Measurements from ENCODE around the gene SBF2. TPM values are rescaled to one million over a fixed set of nuclear protein-coding genes. Genes with fewer than 3 reads are reported as not detected.

The SBF2 gene
- total and polyA plus RNA-seq, 5 donors from 2014 or later: 1.1 to 5.5 (median 2.1) TPM

DNA sequence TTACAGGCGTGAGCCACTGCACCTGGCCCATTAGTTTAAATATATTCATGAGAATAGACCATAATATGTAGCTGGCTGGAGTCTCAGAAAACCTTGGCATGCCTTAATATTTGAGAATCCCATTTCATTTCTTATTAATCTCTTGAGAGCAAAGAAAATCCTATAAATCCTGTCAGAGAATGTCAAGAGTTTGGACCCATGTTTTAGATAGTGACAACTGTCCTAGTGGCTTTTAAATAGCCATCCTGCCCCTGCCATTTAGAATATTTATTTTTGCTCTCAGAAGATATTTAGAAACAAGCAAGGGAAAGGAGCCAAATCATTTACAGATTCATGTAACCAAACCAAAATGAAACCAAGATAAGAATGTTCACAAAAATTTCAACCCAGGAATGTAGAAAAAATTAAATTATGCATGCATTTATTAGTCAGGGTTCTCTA, 522.9 kb downstream of the SBF2 start:
- no peaks in the 10 kb centered on the region for H3K36me3 ChIP-seq (ENCODE audit: control insufficient read depth, insufficient read depth, low read length)
- no peak overlapping the region for H3K27ac ChIP-seq (ENCODE audit: insufficient read depth, low read length, poor library complexity, severe bottlenecking)
- peaks cover 11% of the 10 kb centered on the region for H3K36me3 Mint-ChIP-seq
- DNase-seq (no peak), ATAC-seq (ENCODE audit: low read depth in 2 of 2) (no peak)
- H3K27me3 Mint-ChIP-seq: no peaks in the 10 kb centered on the region
- no peaks in the 10 kb centered on the region for H3K27me3 ChIP-seq (ENCODE audit: control insufficient read depth, insufficient read depth, low read length)
- H3K4me1 Mint-ChIP-seq: peaks cover 0 to 6% (median 3%) of the 10 kb centered on the region in 4 donors
- H3K4me3 ChIP-seq (ENCODE audit: low read depth, low read length): no peak overlapping the region
- no peaks in the 10 kb centered on the region for H3K9me3 Mint-ChIP-seq
- peak overlapping the region in 1 of 4 donors; percentile 29 for H3K4me3 Mint-ChIP-seq
- H3K9me3 ChIP-seq (ENCODE audit: control insufficient read depth in 2 of 2, low read length in 2 of 2): no peaks in the 10 kb centered on the region
- H3K4me1 ChIP-seq (ENCODE audit: control insufficient read depth, insufficient read depth, low read length, poor library complexity, severe bottlenecking): no peaks in the 10 kb centered on the region
- H3K27ac Mint-ChIP-seq: no peak overlapping the region

DNA sequence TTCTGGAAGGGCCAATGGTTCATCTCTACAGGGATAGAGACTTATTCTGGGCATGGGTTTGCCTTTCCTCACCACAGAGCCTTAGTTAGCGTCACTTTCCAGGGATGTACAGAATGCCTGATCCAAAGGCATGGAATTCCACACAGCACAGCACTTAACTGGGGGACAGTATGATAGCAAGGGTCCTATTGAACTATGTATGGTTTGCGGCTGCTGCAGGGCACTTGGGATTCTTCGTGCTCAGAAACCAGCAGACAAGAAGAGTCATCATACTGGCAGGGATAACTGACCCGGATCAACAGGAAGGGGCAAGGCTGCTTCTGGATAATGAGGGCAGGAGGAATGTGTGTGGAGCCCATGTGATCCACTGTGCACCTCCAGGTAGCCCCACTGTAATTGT, 524.4 kb downstream of the SBF2 start:
- no peaks in the 10 kb centered on the region for H3K27me3 ChIP-seq (ENCODE audit: control insufficient read depth, insufficient read depth, low read length)
- no peak overlapping the region for H3K27ac ChIP-seq (ENCODE audit: insufficient read depth, low read length, poor library complexity, severe bottlenecking)
- no peak for DNase-seq
- H3K36me3 ChIP-seq (ENCODE audit: control insufficient read depth, insufficient read depth, low read length): no peaks in the 10 kb centered on the region
- H3K4me1 ChIP-seq (ENCODE audit: control insufficient read depth, insufficient read depth, low read length, poor library complexity, severe bottlenecking): no peaks in the 10 kb centered on the region
- peaks cover 0 to 5% (median 1%) of the 10 kb centered on the region in 4 donors for H3K4me1 Mint-ChIP-seq
- H3K9me3 ChIP-seq (ENCODE audit: control insufficient read depth in 2 of 2, low read length in 2 of 2): no peaks in the 10 kb centered on the region
- no peaks in the 10 kb centered on the region for H3K27me3 Mint-ChIP-seq
- H3K9me3 Mint-ChIP-seq: no peaks in the 10 kb centered on the region
- H3K36me3 Mint-ChIP-seq: peaks cover 11% of the 10 kb centered on the region
- no peak overlapping the region for H3K4me3 Mint-ChIP-seq
- H3K27ac Mint-ChIP-seq: no peak overlapping the region
- ATAC-seq (ENCODE audit: low read depth in 2 of 2): no peak
- H3K4me3 ChIP-seq (ENCODE audit: low read depth, low read length): no peak overlapping the region

DNA sequence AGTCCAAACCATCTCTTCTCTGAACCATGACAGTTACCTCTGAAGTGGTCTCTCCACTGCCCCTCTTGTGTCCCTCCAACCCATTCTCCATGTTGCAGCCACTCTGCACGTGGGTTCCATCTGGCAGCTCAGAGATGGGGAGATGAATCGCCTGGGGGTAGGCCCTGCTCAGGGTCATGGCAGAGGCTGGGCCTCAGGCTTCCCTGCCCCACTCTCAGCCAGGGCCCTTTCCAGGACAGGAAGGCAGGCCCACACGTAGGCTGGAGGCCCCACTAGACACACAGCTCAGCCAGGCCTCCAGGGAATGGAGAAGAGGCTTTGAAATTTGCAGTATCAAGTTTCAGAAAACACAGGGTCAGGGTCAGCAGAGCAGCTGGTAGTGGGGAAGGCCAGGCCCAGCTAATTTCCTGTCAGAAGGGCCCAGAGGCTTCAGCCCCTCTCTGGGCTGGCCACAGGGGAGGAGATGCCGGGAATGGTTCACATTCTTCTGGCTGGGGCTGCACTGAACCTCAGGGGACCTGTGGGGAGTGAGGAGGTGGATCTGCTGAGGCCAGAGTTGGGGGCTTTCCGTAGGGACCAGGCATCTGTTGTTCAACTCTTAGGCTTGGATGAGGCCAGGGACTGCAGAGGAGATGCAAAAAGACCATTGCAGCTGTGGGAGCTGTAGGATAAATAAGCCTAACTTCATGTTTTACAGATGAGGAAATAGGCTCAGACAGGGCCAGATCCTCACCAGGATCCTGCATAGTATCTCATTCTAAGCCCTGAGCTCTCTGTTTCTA, 528.5 kb downstream of the SBF2 start:
- Mint-ChIP-seq H3K4me3 (peak overlapping the region in 1 of 4 donors; percentile 23), H3K4me1 (peaks cover 0 to 6% (median 2%) of the 10 kb centered on the region in 4 donors), H3K36me3 (peaks cover 3% of the 10 kb centered on the region), H3K27ac (peak overlapping the region in 2 of 3 donors; percentile 37 to 44), H3K9me3 (peaks cover 0 to 2% (median 0%) of the 10 kb centered on the region in 7 donors), H3K27me3 (no peaks in the 10 kb centered on the region)
- no peaks in the 10 kb centered on the region for H3K36me3 ChIP-seq (ENCODE audit: control insufficient read depth, insufficient read depth, low read length)
- H3K4me3 ChIP-seq (ENCODE audit: low read depth, low read length): no peak overlapping the region
- H3K9me3 ChIP-seq (ENCODE audit: control insufficient read depth in 2 of 2, low read length in 2 of 2): no peaks in the 10 kb centered on the region
- ATAC-seq (ENCODE audit: low read depth in 2 of 2) (peak in 1 of 2 donors; percentile 22), DNase-seq (no peak)
- no peaks in the 10 kb centered on the region for H3K4me1 ChIP-seq (ENCODE audit: control insufficient read depth, insufficient read depth, low read length, poor library complexity, severe bottlenecking)
- no peak overlapping the region for H3K27ac ChIP-seq (ENCODE audit: insufficient read depth, low read length, poor library complexity, severe bottlenecking)
- H3K27me3 ChIP-seq (ENCODE audit: control insufficient read depth, insufficient read depth, low read length): no peaks in the 10 kb centered on the region

DNA sequence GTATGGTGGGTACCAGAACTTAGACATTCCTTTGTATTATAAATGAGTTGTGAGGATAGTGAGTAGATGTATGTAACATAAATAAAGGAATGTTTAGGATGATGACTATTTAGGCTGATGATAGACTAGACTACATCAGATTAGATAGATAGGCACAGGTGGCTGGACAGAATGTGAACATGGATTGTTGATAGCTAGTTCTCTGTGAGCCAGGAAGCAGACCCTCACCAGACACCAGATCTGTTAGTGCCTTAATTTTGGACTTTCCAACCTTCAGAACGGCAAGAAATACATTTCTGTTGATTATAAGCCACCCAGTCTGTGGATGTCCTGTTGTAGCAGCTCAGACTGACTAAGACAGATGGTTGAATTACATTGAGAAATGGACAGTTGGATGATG, 530.7 kb downstream of the SBF2 start:
- no peak for ATAC-seq (ENCODE audit: low read depth in 2 of 2)
- Histone ChIP-seq H3K4me3 (ENCODE audit: low read depth, low read length) (no peak overlapping the region), H3K4me1 (ENCODE audit: control insufficient read depth, insufficient read depth, low read length, poor library complexity, severe bottlenecking) (peaks cover 11% of the 10 kb centered on the region), H3K9me3 (ENCODE audit: control insufficient read depth in 2 of 2, low read length in 2 of 2) (no peaks in the 10 kb centered on the region), H3K27ac (ENCODE audit: insufficient read depth, low read length, poor library complexity, severe bottlenecking) (no peak overlapping the region), H3K36me3 (ENCODE audit: control insufficient read depth, insufficient read depth, low read length) (no peaks in the 10 kb centered on the region), H3K27me3 (ENCODE audit: control insufficient read depth, insufficient read depth, low read length) (no peaks in the 10 kb centered on the region)
- Mint-ChIP-seq H3K9me3 (peaks cover 0 to 2% (median 0%) of the 10 kb centered on the region in 7 donors), H3K36me3 (peaks cover 3% of the 10 kb centered on the region), H3K4me3 (no peak overlapping the region), H3K27me3 (no peaks in the 10 kb centered on the region), H3K4me1 (peaks cover 4 to 17% (median 16%) of the 10 kb centered on the region in 4 donors), H3K27ac (no peak overlapping the region)
- DNase-seq: no peak

DNA sequence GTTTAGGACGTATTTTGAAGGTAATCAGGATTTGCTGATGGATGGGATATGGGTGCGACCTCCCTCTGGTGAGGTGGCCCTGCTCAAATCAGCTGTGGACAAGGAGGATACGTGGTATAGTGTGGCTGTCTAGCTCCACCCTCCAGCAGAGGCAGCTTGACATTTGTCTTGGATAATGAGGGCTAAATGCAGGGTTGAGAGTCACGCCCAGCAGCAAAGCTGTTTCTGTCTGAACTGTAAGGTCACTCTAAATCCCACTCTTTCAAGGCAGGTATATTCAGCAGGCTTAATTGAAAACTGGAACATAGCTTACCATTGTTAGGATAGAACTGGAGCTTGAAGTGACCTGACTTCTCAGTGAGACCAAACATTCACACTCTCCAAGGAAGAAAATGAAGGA, 531.5 kb downstream of the SBF2 start:
- Histone ChIP-seq H3K4me1 (ENCODE audit: control insufficient read depth, insufficient read depth, low read length, poor library complexity, severe bottlenecking) (peaks cover 15% of the 10 kb centered on the region), H3K36me3 (ENCODE audit: control insufficient read depth, insufficient read depth, low read length) (no peaks in the 10 kb centered on the region), H3K4me3 (ENCODE audit: low read depth, low read length) (no peak overlapping the region), H3K27ac (ENCODE audit: insufficient read depth, low read length, poor library complexity, severe bottlenecking) (no peak overlapping the region), H3K9me3 (ENCODE audit: control insufficient read depth in 2 of 2, low read length in 2 of 2) (no peaks in the 10 kb centered on the region), H3K27me3 (ENCODE audit: control insufficient read depth, insufficient read depth, low read length) (no peaks in the 10 kb centered on the region)
- ATAC-seq (ENCODE audit: low read depth in 2 of 2): no peak
- Mint-ChIP-seq H3K4me1 (peaks cover 4 to 21% (median 17%) of the 10 kb centered on the region in 4 donors), H3K9me3 (peaks cover 0 to 2% (median 0%) of the 10 kb centered on the region in 7 donors), H3K36me3 (peaks cover 3% of the 10 kb centered on the region), H3K4me3 (no peak overlapping the region), H3K27ac (peak overlapping the region in 1 of 3 donors; percentile 39), H3K27me3 (no peaks in the 10 kb centered on the region)
- no peak for DNase-seq

DNA sequence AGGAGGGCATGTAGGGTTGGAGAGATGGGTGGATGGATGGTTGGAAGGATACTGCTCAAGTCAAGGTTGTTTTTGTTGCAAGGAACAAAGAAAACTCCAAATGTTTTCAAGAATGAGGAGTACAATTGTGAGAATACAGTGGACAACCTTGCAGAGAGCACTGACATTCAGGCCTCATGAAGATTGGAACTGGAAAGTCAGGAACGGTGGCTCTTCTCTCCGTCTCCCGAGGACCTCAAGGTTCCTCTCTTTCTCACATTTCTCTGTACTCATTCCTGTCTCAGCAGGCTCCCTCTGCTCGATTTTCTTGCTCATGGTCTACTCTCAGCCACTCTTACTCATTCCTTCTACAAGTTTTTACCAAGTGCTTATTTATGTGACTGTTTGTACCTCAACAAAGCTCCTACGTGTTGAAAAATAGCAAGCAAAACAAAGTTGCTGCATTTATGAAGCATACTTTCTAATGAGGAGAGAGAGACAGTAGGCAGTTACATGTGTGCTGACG, 532.5 kb downstream of the SBF2 start:
- no peaks in the 10 kb centered on the region for H3K36me3 ChIP-seq (ENCODE audit: control insufficient read depth, insufficient read depth, low read length)
- Mint-ChIP-seq H3K27ac (no peak overlapping the region), H3K4me1 (peaks cover 4 to 23% (median 22%) of the 10 kb centered on the region in 4 donors), H3K9me3 (peaks cover 0 to 2% (median 0%) of the 10 kb centered on the region in 7 donors), H3K36me3 (no peaks in the 10 kb centered on the region), H3K4me3 (peak overlapping the region in 2 of 4 donors; percentile 10 to 39), H3K27me3 (no peaks in the 10 kb centered on the region)
- no peak for ATAC-seq (ENCODE audit: low read depth in 2 of 2)
- no peak for DNase-seq
- H3K4me3 ChIP-seq (ENCODE audit: low read depth, low read length): no peak overlapping the region
- peaks cover 16% of the 10 kb centered on the region for H3K4me1 ChIP-seq (ENCODE audit: control insufficient read depth, insufficient read depth, low read length, poor library complexity, severe bottlenecking)
- H3K27ac ChIP-seq (ENCODE audit: insufficient read depth, low read length, poor library complexity, severe bottlenecking): no peak overlapping the region
- H3K27me3 ChIP-seq (ENCODE audit: control insufficient read depth, insufficient read depth, low read length): no peaks in the 10 kb centered on the region
- H3K9me3 ChIP-seq (ENCODE audit: control insufficient read depth in 2 of 2, low read length in 2 of 2): no peaks in the 10 kb centered on the region

DNA sequence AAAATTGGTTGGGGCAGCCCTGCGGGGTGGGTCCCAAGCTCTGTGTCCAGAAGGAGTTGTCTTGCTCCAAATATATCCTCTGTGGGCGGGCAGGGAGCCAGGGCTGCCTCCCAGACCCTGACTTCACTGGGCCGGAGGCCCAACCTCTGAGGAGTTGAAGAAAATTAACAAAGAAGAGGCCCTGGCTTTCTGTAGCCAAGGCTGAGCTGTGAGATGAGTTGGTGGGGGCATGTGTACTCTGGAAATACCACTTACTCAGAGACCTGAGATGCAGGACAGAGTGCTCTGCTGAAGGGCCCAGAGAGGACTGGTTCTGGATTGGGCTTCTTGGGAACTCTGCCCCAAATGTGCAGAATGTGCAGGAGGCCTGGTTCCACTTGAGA, 533.8 kb downstream of the SBF2 start:
- DNase-seq (no peak), ATAC-seq (ENCODE audit: low read depth in 2 of 2) (no peak)
- peak overlapping the region in 2 of 3 donors; percentile 77 to 93 for H3K27ac Mint-ChIP-seq
- H3K4me1 Mint-ChIP-seq: peaks cover 4 to 35% (median 24%) of the 10 kb centered on the region in 4 donors
- peak overlapping the region in 2 of 4 donors; percentile 13 to 15 for H3K4me3 Mint-ChIP-seq
- H3K27me3 Mint-ChIP-seq: no peaks in the 10 kb centered on the region
- Histone ChIP-seq H3K9me3 (ENCODE audit: control insufficient read depth in 2 of 2, low read length in 2 of 2) (no peaks in the 10 kb centered on the region), H3K4me3 (ENCODE audit: low read depth, low read length) (no peak overlapping the region), H3K36me3 (ENCODE audit: control insufficient read depth, insufficient read depth, low read length) (no peaks in the 10 kb centered on the region), H3K27me3 (ENCODE audit: control insufficient read depth, insufficient read depth, low read length) (no peaks in the 10 kb centered on the region), H3K27ac (ENCODE audit: insufficient read depth, low read length, poor library complexity, severe bottlenecking) (no peak overlapping the region), H3K4me1 (ENCODE audit: control insufficient read depth, insufficient read depth, low read length, poor library complexity, severe bottlenecking) (peaks cover 23% of the 10 kb centered on the region)
- no peaks in the 10 kb centered on the region for H3K36me3 Mint-ChIP-seq
- H3K9me3 Mint-ChIP-seq: peaks cover 0 to 2% (median 0%) of the 10 kb centered on the region in 7 donors
